DOHH2 (cell line): ENCODE measurements around the gene TRIM37.

Experiments
- H3F3A ChIP-seq: fragments of 200-600 bp; sonication (generic), shearing (Covaris generic); 2 replicates; pipeline ENCODE4 v1.6.0; 2016; ENCODE audit warnings: antibody characterized with exemption, mild to moderate bottlenecking; ENCODE audit not compliant: control insufficient read depth, insufficient read depth
- H3K27ac ChIP-seq: fragments of 200-600 bp; sonication (generic); 2 replicates; pipeline ENCODE4 v1.5.1; 2014; ENCODE audit warnings: low read depth, mild to moderate bottlenecking, low read length, moderate library complexity
- H3K27me3 ChIP-seq: fragments of 200-600 bp; sonication (generic); 2 replicates; pipeline ENCODE4 v1.6.1; 2014; ENCODE audit warnings: mild to moderate bottlenecking, low read length, mixed read lengths; ENCODE audit not compliant: control insufficient read depth
- H3K36me3 ChIP-seq: fragments of 200-600 bp; sonication (generic); 2 replicates; pipeline ENCODE4 v1.6.1; 2014; ENCODE audit warnings: mild to moderate bottlenecking, low read length, moderate library complexity, mixed read lengths; ENCODE audit not compliant: control insufficient read depth
- H3K4me1 ChIP-seq: fragments of 200-600 bp; sonication (generic); 2 replicates; pipeline ENCODE4 v1.6.1; 2014; ENCODE audit warnings: mild to moderate bottlenecking, low read length, mixed read lengths; ENCODE audit not compliant: control insufficient read depth
- H3K4me2 ChIP-seq: fragments of 200-600 bp; sonication (generic); 2 replicates; pipeline ENCODE4 v1.6.0; 2014; ENCODE audit warnings: mild to moderate bottlenecking, low read length, moderate library complexity
- H3K4me3 ChIP-seq: fragments of 200-600 bp; sonication (generic); 2 replicates; pipeline ENCODE4 v1.5.1; 2014; ENCODE audit warnings: mild to moderate bottlenecking, low read length, mixed read lengths
- H3K79me2 ChIP-seq: fragments of 200-600 bp; sonication (generic); 2 replicates; pipeline ENCODE4 v1.6.1; 2014; ENCODE audit warnings: mild to moderate bottlenecking, low read length, mixed read lengths; ENCODE audit not compliant: control insufficient read depth
- H3K9me2 ChIP-seq: fragments of 200-600 bp; sonication (generic); replicated peaks from 2 replicates; pipeline ENCODE4 v1.6.1; 2014; ENCODE audit warnings: mild to moderate bottlenecking, low read length, mixed read lengths; ENCODE audit not compliant: control insufficient read depth
- H3K9me3 ChIP-seq: fragments of 200-600 bp; sonication (generic); 2 replicates; pipeline ENCODE4 v1.6.1; 2014; ENCODE audit warnings: antibody characterized with exemption, low read length, mixed read lengths; ENCODE audit not compliant: control insufficient read depth, insufficient read depth
- H4K20me1 ChIP-seq: fragments of 200-600 bp; sonication (generic); 2 replicates; pipeline ENCODE4 v1.6.0; 2014; ENCODE audit warnings: low read depth, mild to moderate bottlenecking, antibody characterized with exemption, low read length, moderate library complexity; ENCODE audit not compliant: control insufficient read depth, insufficient read depth
- CTCF ChIP-seq: fragments of 200-600 bp; sonication (generic); IDR thresholded peaks from one replicate; pipeline ENCODE4 v1.5.1; 2014; ENCODE audit warnings: antibody characterized with exemption, mild to moderate bottlenecking, low read depth, low read length; ENCODE audit not compliant: poor library complexity, severe bottlenecking
- EZH2phosphoT487 ChIP-seq: fragments of 200-600 bp; sonication (generic); IDR thresholded peaks from 2 replicates; pipeline ENCODE4 v1.6.1; 2017; ENCODE audit warnings: borderline replicate concordance, mild to moderate bottlenecking, antibody characterized with exemption, low read length, moderate library complexity, mixed read lengths

Gene TRIM37

GRCh38 chr17:59010026-59010425 is 96.7 kb downstream of the TRIM37 start:
- H3K9me2 ChIP-seq = no peaks in the 10 kb centered on the region
- H4K20me1 ChIP-seq = no peaks in the 10 kb centered on the region
- H3K79me2 ChIP-seq = no peaks in the 10 kb centered on the region
- no peaks in the 10 kb centered on the region for H3K4me1 ChIP-seq
- H3K27ac ChIP-seq = no peak overlapping the region
- TF ChIP-seq CTCF = no peak
- no peak for TF ChIP-seq EZH2phosphoT487
- no peak overlapping the region for H3K4me2 ChIP-seq
- no peak overlapping the region for H3K4me3 ChIP-seq
- H3K27me3 ChIP-seq = no peaks in the 10 kb centered on the region
- no peaks in the 10 kb centered on the region for H3K9me3 ChIP-seq
- peaks cover 40% of the 10 kb centered on the region for H3K36me3 ChIP-seq
- peaks cover 13% of the 10 kb centered on the region for H3F3A ChIP-seq

GRCh38 chr17:59008737-59009136 is 97.9 kb downstream of the TRIM37 start:
- Histone ChIP-seq H3F3A (peaks cover 13% of the 10 kb centered on the region), H3K9me2 (no peaks in the 10 kb centered on the region), H4K20me1 (no peaks in the 10 kb centered on the region), H3K36me3 (peaks cover 37% of the 10 kb centered on the region), H3K4me1 (peaks cover 12% of the 10 kb centered on the region), H3K9me3 (no peaks in the 10 kb centered on the region), H3K27ac (no peak overlapping the region), H3K27me3 (no peaks in the 10 kb centered on the region), H3K4me2 (no peak overlapping the region), H3K4me3 (no peak overlapping the region), H3K79me2 (0 out of 2 replicates have a peak, but pooled peaks cover 2% of the 10 kb centered on the region)
- TF ChIP-seq CTCF (no peak), EZH2phosphoT487 (no peak)

GRCh38 chr17:59007995-59008394 is 98.7 kb downstream of the TRIM37 start:
- H3F3A ChIP-seq = peaks cover 18% of the 10 kb centered on the region
- peaks cover 19% of the 10 kb centered on the region for H3K4me1 ChIP-seq
- no peak for TF ChIP-seq CTCF
- no peak overlapping the region for H3K27ac ChIP-seq
- no peaks in the 10 kb centered on the region for H3K27me3 ChIP-seq
- peaks cover 38% of the 10 kb centered on the region for H3K36me3 ChIP-seq
- H3K4me2 ChIP-seq = no peak overlapping the region
- H4K20me1 ChIP-seq = no peaks in the 10 kb centered on the region
- no peak overlapping the region for H3K4me3 ChIP-seq
- H3K79me2 ChIP-seq = peaks cover 5% of the 10 kb centered on the region
- H3K9me3 ChIP-seq = no peaks in the 10 kb centered on the region
- H3K9me2 ChIP-seq = no peaks in the 10 kb centered on the region
